ENCODE measurements around the gene VWA8. TPM values are rescaled to one million over a fixed set of nuclear protein-coding genes. Genes with fewer than 3 reads are reported as not detected.
A peak's percentile ranks its signal among the peaks of the same experiment; 100 is the strongest.

VWA8 gene
- polyA plus RNA-seq, 1 of the 3 experiments (the other 2 are of a cell fraction), result 5.5 TPM

GRCh38 chr13:42001580-42001979, 40.7 kb upstream of the VWA8 start:
- Histone ChIP-seq H3K27ac (ENCODE audit: low read depth in 2 of 2, low read length in 1 of 2) (peak overlapping the region in 1 of 2 experiments; percentile 9; a peak in 1 of 4 replicates), H3K4me1 (ENCODE audit: control insufficient read depth in 1 of 2, insufficient read depth in 2 of 2, low read depth in 1 of 2, low read length in 1 of 2) (peaks cover 0 to 7% of the 10 kb centered on the region in 2 experiments), H3K9ac (no peak overlapping the region), H3K27me3 (ENCODE audit: insufficient read depth) (no peaks in the 10 kb centered on the region), H4K20me1 (ENCODE audit: insufficient read depth) (no peaks in the 10 kb centered on the region), H3F3A (replicated peaks; ENCODE audit: insufficient read depth) (peaks cover 3% of the 10 kb centered on the region), H3K4me2 (peak overlapping the region; percentile 53), H3K9me3 (no peaks in the 10 kb centered on the region), H2AFZ (ENCODE audit: low read depth) (peak overlapping the region; percentile 65), H3K4me3 (ENCODE audit: low read depth in 2 of 2, low read length in 1 of 2) (no peak overlapping the region), H3K36me3 (replicated peaks in 1 of 2; ENCODE audit: control insufficient read depth in 1 of 2, insufficient read depth in 2 of 2, low read length in 1 of 2) (no peaks in the 10 kb centered on the region), H3K79me2 (ENCODE audit: insufficient read depth) (no peaks in the 10 kb centered on the region), H3K9me2 (no peaks in the 10 kb centered on the region)
- ChIA-PET POLR2A (no interaction called here), CTCF (interaction anchor here (1.2 kb wide), 1 partner anchor 11 kb away, joined by 4 read pairs; no protein-coding TSS in a partner anchor)
- DNase-seq, result no peak
- 23% methylated on average over 3 of the region's 6 CpGs for WGBS (ENCODE audit: low lambda C conversion rate)
- 0 out of 2 replicates have a peak, but pooled peaks have one; percentile 9 for TF ChIP-seq TCF12 (IDR thresholded peaks at IDR 0.05)
- TF ChIP-seq, protein P1, sequence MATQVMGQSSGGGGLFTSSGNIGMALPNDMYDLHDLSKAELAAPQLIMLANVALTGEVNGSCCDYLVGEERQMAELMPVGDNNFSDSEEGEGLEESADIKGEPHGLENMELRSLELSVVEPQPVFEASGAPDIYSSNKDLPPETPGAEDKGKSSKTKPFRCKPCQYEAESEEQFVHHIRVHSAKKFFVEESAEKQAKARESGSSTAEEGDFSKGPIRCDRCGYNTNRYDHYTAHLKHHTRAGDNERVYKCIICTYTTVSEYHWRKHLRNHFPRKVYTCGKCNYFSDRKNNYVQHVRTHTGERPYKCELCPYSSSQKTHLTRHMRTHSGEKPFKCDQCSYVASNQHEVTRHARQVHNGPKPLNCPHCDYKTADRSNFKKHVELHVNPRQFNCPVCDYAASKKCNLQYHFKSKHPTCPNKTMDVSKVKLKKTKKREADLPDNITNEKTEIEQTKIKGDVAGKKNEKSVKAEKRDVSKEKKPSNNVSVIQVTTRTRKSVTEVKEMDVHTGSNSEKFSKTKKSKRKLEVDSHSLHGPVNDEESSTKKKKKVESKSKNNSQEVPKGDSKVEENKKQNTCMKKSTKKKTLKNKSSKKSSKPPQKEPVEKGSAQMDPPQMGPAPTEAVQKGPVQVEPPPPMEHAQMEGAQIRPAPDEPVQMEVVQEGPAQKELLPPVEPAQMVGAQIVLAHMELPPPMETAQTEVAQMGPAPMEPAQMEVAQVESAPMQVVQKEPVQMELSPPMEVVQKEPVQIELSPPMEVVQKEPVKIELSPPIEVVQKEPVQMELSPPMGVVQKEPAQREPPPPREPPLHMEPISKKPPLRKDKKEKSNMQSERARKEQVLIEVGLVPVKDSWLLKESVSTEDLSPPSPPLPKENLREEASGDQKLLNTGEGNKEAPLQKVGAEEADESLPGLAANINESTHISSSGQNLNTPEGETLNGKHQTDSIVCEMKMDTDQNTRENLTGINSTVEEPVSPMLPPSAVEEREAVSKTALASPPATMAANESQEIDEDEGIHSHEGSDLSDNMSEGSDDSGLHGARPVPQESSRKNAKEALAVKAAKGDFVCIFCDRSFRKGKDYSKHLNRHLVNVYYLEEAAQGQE (IDR thresholded peaks at IDR 0.05; ENCODE audit: low read depth, low read length), result no peak
- no peak for TF ChIP-seq POLR2AphosphoS5 (IDR thresholded peaks at IDR 0.05; ENCODE audit: low read depth, low read length)
- TF ChIP-seq JUND (IDR thresholded peaks at IDR 0.05), result peak; percentile 39; the same call in 1 of the 2 replicates
- TF ChIP-seq EZH2phosphoT487 (IDR thresholded peaks at IDR 0.05; ENCODE audit: borderline replicate concordance, low read depth), result no peak
- TF ChIP-seq TEAD4 (IDR thresholded peaks at IDR 0.05; ENCODE audit: borderline replicate concordance, insufficient read depth), result no peak
- TF ChIP-seq FOSL2 (IDR thresholded peaks at IDR 0.05; ENCODE audit: borderline replicate concordance, low read depth), result peak; percentile 32; the same call in 1 of the 2 replicates
- TF ChIP-seq, protein P2, sequence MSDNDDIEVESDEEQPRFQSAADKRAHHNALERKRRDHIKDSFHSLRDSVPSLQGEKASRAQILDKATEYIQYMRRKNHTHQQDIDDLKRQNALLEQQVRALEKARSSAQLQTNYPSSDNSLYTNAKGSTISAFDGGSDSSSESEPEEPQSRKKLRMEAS (IDR thresholded peaks at IDR 0.05; ENCODE audit: low read depth), result 0 out of 2 replicates have a peak, but pooled peaks have one; percentile 17

DNA sequence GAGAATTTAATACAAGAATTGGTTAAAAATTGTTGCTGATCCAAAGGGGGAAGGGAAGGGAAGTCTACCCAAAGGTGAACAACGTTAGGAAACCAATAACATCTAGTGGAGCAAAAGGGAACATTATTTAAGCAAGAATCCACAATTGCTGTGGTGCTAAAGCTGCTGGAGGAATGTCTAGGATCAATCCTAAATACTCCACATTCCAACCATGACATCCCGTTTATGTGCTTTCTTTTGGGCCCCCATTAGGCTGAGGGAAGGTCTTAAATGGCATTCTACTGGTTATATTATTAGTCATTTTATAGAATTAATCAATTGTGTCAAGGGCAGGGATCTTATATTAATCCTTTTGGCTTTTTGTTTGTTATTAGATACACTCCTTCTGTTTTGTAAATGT, 39.9 kb upstream of the VWA8 start:
- Histone ChIP-seq H3K9me3 (no peaks in the 10 kb centered on the region), H3K4me2 (no peak overlapping the region; the same call in 1 of the 2 replicates), H3F3A (replicated peaks; ENCODE audit: insufficient read depth) (peaks cover 3% of the 10 kb centered on the region), H3K27me3 (ENCODE audit: insufficient read depth) (no peaks in the 10 kb centered on the region), H3K9ac (no peak overlapping the region), H3K79me2 (ENCODE audit: insufficient read depth) (no peaks in the 10 kb centered on the region), H3K4me3 (ENCODE audit: low read depth in 2 of 2, low read length in 1 of 2) (no peak overlapping the region), H2AFZ (ENCODE audit: low read depth) (no peak overlapping the region; the same call in 1 of the 2 replicates), H3K4me1 (ENCODE audit: control insufficient read depth in 1 of 2, insufficient read depth in 2 of 2, low read depth in 1 of 2, low read length in 1 of 2) (peaks cover 0 to 7% of the 10 kb centered on the region in 2 experiments), H3K27ac (ENCODE audit: low read depth in 2 of 2, low read length in 1 of 2) (no peak overlapping the region), H3K9me2 (no peaks in the 10 kb centered on the region), H3K36me3 (replicated peaks in 1 of 2; ENCODE audit: control insufficient read depth in 1 of 2, insufficient read depth in 2 of 2, low read length in 1 of 2) (no peaks in the 10 kb centered on the region), H4K20me1 (ENCODE audit: insufficient read depth) (no peaks in the 10 kb centered on the region)
- WGBS (ENCODE audit: low lambda C conversion rate), result 60% methylated on average over 2 of the region's 2 CpGs
- DNase-seq, result no peak
- CTCF ChIA-PET, result interaction anchor here (0.9 to 1.2 kb wide), 2 partner anchors 10 to 332 kb away, joined by 3 to 4 read pairs; no protein-coding TSS in a partner anchor
- POLR2A ChIA-PET, result no interaction called here
- no peak for TF ChIP-seq FOXM1 (IDR thresholded peaks at IDR 0.05; ENCODE audit: low read depth)
- TF ChIP-seq GABPA (IDR thresholded peaks at IDR 0.05; ENCODE audit: low read depth), result no peak
- TF ChIP-seq, protein P3, sequence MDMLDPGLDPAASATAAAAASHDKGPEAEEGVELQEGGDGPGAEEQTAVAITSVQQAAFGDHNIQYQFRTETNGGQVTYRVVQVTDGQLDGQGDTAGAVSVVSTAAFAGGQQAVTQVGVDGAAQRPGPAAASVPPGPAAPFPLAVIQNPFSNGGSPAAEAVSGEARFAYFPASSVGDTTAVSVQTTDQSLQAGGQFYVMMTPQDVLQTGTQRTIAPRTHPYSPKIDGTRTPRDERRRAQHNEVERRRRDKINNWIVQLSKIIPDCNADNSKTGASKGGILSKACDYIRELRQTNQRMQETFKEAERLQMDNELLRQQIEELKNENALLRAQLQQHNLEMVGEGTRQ (IDR thresholded peaks at IDR 0.05; ENCODE audit: borderline replicate concordance, low read depth, low read length), result no peak
- TF ChIP-seq RCOR1 (IDR thresholded peaks at IDR 0.05; ENCODE audit: low read length), result no peak
- TF ChIP-seq, protein P4, sequence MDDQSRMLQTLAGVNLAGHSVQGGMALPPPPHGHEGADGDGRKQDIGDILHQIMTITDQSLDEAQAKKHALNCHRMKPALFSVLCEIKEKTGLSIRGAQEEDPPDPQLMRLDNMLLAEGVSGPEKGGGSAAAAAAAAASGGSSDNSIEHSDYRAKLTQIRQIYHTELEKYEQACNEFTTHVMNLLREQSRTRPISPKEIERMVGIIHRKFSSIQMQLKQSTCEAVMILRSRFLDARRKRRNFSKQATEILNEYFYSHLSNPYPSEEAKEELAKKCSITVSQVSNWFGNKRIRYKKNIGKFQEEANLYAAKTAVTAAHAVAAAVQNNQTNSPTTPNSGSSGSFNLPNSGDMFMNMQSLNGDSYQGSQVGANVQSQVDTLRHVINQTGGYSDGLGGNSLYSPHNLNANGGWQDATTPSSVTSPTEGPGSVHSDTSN (IDR thresholded peaks at IDR 0.05), result no peak
- TF ChIP-seq MEF2A (IDR thresholded peaks at IDR 0.05; ENCODE audit: borderline replicate concordance, low read depth), result no peak
- TF ChIP-seq NFIC (IDR thresholded peaks at IDR 0.05; ENCODE audit: borderline replicate concordance), result no peak
- TF ChIP-seq SMC3 (IDR thresholded peaks at IDR 0.05; ENCODE audit: low read depth, low read length), result no peak
- no peak for TF ChIP-seq POLR2AphosphoS5 (IDR thresholded peaks at IDR 0.05; ENCODE audit: low read depth, low read length)
- TF ChIP-seq, protein P2 (IDR thresholded peaks at IDR 0.05; ENCODE audit: low read depth), result no peak
- TF ChIP-seq TEAD4 (IDR thresholded peaks at IDR 0.05; ENCODE audit: borderline replicate concordance, insufficient read depth), result no peak
- TF ChIP-seq EZH2phosphoT487 (IDR thresholded peaks at IDR 0.05; ENCODE audit: borderline replicate concordance, low read depth), result no peak
- TF ChIP-seq IRF3 (IDR thresholded peaks at IDR 0.05; ENCODE audit: low read depth, low read length), result no peak
- no peak for TF ChIP-seq JUND (IDR thresholded peaks at IDR 0.05)
- no peak for TF ChIP-seq CHD2 (IDR thresholded peaks at IDR 0.05; ENCODE audit: low read length, partially characterized antibody)
- TF ChIP-seq SIN3A (IDR thresholded peaks at IDR 0.05; ENCODE audit: borderline replicate concordance, low read depth, low read length), result no peak
- TF ChIP-seq TCF12 (IDR thresholded peaks at IDR 0.05), result no peak
- TF ChIP-seq MXI1 (IDR thresholded peaks at IDR 0.05; ENCODE audit: low read depth, low read length), result no peak
